NOMO-1 (cell line): ENCODE data around the gene DTNBP1.

Experiments used
- DNase-seq, 2 experiments: peaks; one replicate each; lab custom pipeline; 2025; ENCODE audit not compliant: unreplicated experiment in 2 of 2; lab: John Stamatoyannopoulos, UW

The DTNBP1 gene

DNA sequence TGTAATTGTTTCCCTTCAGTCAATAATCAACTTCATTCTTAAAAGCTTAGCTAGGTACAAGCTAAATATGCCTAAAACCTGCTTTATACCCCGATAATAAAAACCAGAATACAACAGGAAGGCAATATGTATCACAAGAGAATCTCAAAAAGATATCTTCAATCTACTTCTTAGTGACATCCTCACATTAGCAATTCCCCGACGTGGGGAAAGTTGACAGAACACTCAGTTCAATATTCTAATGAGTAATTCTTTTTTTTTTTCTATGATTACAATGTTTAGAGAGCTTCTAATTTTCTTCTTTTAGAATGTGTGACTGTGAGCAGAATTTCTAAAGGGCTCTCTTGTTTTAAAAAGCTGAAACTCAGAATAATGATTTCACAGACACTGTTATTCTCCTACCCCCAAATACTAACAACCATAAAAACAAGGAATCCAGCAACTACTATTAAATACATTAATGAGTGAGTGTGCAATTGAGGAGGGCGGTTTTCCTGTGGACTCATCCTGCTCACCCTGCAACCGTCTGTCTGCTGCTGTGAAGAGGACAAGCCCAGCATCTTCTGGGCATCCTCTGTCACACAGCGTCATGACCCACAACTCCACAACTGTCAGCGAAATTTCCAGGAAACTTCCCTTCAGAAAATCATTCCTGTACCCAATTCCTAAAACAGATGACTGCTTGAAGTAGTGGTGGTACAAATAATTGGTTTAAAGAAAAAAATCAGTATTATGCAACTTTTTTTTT, 68.1 kb downstream of the DTNBP1 start:
- no peak for DNase-seq

- DNase-seq = no peak
Observed at GRCh38 chr6:15593798-15594197, 69.0 kb downstream of the DTNBP1 start.

GRCh38 chr6:15592610-15593009, 70.2 kb downstream of the DTNBP1 start:
- no peak for DNase-seq

GRCh38 chr6:15588971-15589634, 73.7 kb downstream of the DTNBP1 start:
- no peak for DNase-seq

DNA sequence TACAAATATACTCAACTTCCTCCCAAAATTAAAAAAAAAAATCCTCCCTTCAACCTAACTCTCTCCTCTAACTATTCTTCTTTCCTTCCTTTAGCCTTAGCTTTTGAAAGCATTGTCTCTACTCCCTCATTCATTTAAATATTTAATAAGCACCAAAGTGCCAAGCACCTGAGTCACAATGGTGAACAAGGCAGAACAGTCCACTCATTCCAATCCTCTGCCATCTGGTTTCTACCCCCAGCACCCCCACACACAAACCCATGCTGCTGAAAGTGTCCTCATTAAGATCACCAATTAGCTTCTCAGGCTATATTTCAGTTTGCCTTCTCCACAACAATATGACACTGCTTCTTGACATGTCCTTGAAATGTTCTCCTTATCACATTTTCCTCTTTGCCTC, 76.3 kb downstream of the DTNBP1 start:
- DNase-seq = no peak

DNA sequence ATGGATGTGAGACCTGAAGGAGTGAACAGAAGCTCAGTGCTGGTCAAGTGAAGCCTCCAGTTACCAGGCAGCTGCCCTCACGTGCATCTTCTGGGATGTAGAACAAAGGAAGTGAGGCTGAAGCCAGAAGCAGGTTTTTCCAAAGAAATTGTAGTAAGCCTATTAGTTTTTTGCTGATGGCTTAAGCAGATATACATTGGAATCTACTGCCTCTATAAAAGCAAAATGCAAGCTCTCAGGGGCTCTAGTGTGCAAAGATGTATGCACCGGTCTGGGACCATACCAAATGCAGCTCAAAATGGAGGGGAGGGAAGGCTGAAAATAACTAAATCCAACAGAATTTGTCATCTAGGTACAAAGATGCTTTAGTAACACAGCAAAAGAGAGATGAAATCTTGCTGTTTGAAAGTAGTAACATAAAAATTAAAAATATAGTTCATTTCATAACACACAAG, 77.0 kb downstream of the DTNBP1 start:
- no peak for DNase-seq

- no peak for DNase-seq
Observed at GRCh38 chr6:15582499-15582898, 80.3 kb downstream of the DTNBP1 start.

DNA sequence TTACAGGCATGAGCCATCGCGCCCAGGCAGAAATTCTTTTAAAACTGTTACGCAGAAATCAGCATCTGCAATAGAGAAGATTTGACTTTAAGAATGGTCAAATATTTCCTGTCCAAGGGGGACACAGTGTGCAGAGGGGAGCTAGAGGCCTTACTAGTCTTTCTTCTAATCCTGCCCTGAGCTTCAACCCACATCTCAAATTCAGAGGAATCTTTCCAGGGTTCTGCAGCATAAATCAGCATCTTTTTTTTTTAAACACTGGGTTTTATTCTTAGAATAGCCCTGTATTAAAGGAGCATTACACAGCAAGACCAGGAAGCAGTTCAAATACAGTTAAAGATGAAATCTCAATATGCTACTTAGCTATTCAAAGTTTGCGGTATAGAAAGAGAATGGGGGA, 81.1 kb downstream of the DTNBP1 start:
- no peak for DNase-seq

- DNase-seq = no peak
Observed at GRCh38 chr6:15580326-15580725, 82.5 kb downstream of the DTNBP1 start.

DNA sequence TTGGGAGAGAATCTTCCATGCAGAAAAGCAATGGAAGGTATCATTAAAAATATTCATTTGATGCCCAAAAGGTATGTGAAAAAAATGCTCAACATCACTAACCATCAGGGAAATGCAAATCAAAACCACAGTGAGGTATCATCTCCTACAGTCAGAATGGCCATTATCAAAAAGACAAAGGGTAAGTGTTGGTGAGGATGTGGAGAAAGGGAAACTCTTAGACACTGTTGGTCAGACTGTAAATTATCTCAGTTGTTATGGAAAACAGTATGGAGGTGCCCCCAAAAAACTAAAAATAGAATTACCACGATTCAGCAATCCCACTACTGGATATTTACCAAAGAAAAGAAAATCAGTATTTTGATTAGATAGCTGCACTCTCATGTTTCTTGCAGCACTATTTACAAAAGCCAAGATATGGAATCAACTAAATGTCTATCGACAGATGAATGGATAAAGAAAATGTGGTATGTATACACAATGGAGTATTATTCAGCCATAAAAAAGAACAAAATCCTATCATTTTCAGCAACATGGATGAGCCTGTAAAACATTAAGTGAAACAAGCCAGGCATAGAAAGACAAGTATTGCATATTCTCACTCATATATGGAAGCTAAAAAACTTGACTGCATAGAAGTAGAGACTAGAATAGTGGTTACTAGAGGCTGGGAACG, 84.0 kb downstream of the DTNBP1 start:
- no peak for DNase-seq

GRCh38 chr6:15577550-15578171, 85.2 kb downstream of the DTNBP1 start:
- DNase-seq = no peak

- DNase-seq = no peak
Observed at GRCh38 chr6:15577106-15577505, 85.7 kb downstream of the DTNBP1 start.

DNA sequence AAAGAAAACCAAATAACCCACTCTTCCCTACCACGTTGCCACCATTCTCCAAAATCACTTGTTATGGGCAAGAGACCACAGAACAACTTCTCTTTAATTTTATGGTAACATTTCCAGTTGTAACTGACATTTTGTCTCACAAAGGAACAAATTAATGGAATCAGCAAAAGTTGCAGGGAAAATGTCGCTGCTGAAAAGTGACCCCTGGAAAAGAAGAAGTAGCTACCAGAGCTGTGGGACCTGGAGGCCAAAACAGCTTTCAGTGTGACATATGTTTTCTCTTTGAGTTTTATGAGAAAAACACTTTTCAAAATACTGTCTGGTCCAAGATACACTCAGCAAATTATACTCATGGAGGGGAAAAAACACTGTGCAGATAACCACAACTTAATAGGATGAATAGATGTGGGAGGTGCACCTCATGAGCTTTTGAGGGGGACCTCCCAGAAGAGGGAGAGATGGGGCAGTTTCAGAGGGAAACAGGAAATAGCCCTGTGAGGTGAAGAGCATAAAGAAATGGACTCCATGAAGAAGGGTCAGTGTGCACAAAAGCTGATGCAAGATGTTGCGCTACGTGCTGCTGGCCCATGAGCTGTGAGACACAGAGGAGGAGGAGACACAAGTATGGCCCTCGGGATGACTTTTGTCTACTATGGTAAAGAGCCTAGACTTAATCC, 87.3 kb downstream of the DTNBP1 start:
- DNase-seq = peak; percentile 7 to 38

GRCh38 chr6:15574486-15574885, 88.3 kb downstream of the DTNBP1 start:
- no peak for DNase-seq

DNA sequence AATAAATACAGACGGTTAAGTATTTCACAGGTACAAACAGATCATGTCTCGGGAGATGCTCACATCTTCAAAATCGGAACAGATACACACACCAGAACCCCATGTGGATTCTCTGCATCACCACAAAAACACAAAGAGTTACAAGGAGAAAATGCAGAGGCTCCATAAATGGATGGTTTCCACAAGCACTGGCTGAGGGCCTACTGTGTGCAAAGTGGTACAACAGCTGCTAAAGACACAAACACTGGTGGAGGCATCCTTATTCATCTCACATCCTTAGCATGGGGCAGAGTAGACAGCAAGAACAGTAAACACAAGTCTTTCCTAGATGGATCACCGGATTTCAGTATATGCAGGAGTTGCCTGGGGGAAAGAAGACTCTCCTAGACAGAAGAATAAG, 88.8 kb downstream of the DTNBP1 start:
- DNase-seq = no peak

DNA sequence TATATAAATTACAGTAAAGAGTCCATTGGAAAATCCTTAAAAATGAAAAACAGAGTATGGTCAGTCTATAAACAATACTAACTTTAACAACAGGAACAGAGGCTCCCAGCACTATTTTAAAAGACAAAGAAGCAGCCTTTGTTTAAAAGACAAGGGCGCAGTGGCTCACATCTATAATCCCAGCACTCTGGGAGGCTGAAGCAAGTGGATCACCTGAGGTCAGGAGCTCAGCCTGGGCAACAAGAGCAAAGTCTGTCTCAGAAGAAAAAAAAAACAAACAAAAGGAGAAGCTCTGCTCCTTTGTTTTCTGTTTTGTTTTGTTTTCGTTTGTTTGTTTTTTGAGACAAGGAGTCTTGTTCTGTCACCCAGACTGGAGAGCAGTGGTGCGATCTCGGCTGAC, 89.4 kb downstream of the DTNBP1 start:
- DNase-seq = no peak

GRCh38 chr6:15572296-15573016, 90.4 kb downstream of the DTNBP1 start:
- no peak for DNase-seq

GRCh38 chr6:15570171-15570570, 92.7 kb downstream of the DTNBP1 start:
- DNase-seq = no peak

DNA sequence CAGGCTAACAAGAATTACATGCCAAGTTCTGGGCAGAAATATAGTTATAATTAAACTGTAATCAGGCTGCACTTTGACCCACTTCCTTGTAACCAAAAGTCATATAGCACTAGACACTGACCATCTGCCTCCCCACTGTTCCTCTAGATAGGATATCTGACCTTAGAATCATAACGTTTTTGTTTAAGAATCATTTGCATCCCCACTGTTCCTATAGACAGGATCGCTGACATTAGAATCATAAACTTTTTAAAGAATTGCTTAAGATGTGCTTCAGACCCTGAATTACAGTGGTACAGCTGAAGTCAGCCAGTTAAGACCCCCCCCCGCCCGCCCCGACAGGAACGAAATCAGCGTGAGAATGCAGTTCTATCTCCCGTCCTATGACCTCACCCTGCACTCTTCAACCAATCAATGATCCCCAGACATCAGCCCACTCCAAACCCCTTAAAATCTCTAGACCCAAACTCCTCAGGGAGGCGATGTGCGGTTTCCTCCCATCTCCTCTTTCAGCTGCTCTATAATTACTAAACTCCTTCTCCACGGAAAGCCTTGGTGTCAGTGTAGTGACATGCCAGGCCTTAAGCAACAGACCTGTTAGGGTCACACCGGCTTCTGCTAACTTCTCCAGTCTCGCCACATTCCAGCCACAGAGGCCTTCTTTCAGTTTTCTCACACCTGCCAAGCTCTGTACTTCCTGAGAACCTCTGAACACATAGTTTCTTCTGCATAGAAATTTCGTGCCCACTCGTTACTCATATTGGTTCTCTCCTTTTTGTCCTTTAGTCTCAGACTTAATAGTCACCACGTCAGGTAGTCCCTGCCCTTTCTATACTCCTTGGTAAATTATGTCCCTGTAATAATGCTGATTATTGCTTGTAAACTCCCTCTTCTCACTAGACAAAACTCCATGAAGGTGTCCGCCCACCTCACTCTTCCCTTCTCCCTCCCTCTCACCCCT, 93.5 kb downstream of the DTNBP1 start:
- DNase-seq = no peak
